Ascending aorta (tissue), 2 donors: ENCODE results near the gene PTPRCAP. TPM values are rescaled to one million over a fixed set of nuclear protein-coding genes. Genes with fewer than 3 reads are reported as not detected.

ENCODE experiments used
- DNase-seq, 2 donors: peaks; one replicate each; pipeline ENCODE4 v3.0.0-alpha.2; 2019; ENCODE audit warnings: low spot score in 2 of 2
- H3K27ac ChIP-seq, 2 donors: fragments of 200-600 bp; sonication (generic); one replicate each; pipeline ENCODE4 v1.5.1; 2016 to 2017; ENCODE audit warnings: mild to moderate bottlenecking in 1 of 2
- H3K27me3 ChIP-seq: fragments of 200-600 bp; sonication (generic); one replicate; pipeline ENCODE4 v1.5.1; 2017
- H3K36me3 ChIP-seq, 2 donors: fragments of 200-600 bp; sonication (generic); one replicate each; pipeline ENCODE4 v1.5.1; 2016
- H3K4me1 ChIP-seq, 2 donors: fragments of 200-600 bp; sonication (generic); one replicate each; pipeline ENCODE4 v1.5.1; 2016 to 2017; ENCODE audit warnings: mild to moderate bottlenecking in 1 of 2
- H3K4me3 ChIP-seq, 2 donors: fragments of 200-600 bp; sonication (generic); one replicate each; pipeline ENCODE4 v1.5.1; 2016 to 2017; ENCODE audit warnings: mild to moderate bottlenecking in 1 of 2
- H3K9me3 ChIP-seq, 2 donors: fragments of 200-600 bp; sonication (generic); one replicate each; pipeline ENCODE4 v1.5.1; 2016
- intact Hi-C: fragments of 100-400 bp; cut with DNase I; formaldehyde crosslinking; loops from one replicate; pipeline ENCODE4 v1.15.1; 2023
- total RNA-seq: library from RNA; depleted of rRNA; stranded (reverse); fragments of >200 nt; gene quantifications from one replicate; pipeline ENCODE4 v1.1.0, GENCODE V29; 2016
- TF ChIP-seq, protein P1 (sequence below), 3 experiments: fragments of 200-600 bp in 2 of 3; fragments of 450-650 bp in 1 of 3; sonication (generic) in 2 of 3; IDR thresholded peaks; one replicate each; pipeline ENCODE4 v1.5.1; 2016 to 2019; ENCODE audit warnings: antibody characterized with exemption in 3 of 3, mild to moderate bottlenecking in 1 of 3, moderate library complexity in 1 of 3

The PTPRCAP gene
- total RNA-seq, 1 donor from 2014 or later = 26.6 TPM

DNA sequence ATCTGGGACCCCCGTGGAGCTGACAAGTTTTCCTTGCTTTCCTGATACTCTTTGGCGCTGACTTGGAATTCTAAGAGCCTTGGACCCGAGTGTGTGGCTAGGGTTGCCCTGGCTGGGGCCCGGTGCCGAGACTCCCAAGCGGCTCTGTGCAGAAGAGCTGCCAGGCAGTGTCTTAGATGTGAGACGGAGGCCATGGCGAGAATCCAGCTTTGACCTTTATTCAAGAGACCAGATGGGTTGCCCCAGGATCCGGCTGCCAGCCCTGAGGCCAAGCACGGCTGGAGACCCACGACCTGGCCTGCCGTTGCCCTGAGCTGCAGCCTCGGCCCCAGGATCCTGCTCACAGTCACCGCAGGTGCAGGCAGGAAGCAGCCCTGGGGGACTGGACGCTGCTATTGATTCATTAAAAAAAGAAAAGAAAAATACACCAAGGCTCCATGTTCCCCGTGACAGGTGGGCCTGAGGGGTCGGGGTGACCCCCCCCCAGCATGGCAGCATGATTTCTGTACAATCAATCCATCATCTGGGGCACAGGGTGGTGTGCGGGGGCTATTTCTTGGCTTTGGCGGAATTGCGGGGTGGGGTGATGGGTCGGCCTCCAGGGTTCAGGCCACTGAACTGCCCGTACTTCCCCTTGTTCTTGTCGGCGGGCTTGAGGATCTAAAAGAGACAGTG is 39.4 kb downstream of the PTPRCAP start:
- Histone ChIP-seq H3K27ac (no peak overlapping the region), H3K4me3 (no peak overlapping the region), H3K9me3 (no peaks in the 10 kb centered on the region), H3K27me3 (no peaks in the 10 kb centered on the region), H3K36me3 (peaks cover 28 to 38% of the 10 kb centered on the region in 2 donors), H3K4me1 (peaks cover 15 to 19% of the 10 kb centered on the region in 2 donors)
- intact Hi-C loops = no loop called here
- TF ChIP-seq, protein P1, sequence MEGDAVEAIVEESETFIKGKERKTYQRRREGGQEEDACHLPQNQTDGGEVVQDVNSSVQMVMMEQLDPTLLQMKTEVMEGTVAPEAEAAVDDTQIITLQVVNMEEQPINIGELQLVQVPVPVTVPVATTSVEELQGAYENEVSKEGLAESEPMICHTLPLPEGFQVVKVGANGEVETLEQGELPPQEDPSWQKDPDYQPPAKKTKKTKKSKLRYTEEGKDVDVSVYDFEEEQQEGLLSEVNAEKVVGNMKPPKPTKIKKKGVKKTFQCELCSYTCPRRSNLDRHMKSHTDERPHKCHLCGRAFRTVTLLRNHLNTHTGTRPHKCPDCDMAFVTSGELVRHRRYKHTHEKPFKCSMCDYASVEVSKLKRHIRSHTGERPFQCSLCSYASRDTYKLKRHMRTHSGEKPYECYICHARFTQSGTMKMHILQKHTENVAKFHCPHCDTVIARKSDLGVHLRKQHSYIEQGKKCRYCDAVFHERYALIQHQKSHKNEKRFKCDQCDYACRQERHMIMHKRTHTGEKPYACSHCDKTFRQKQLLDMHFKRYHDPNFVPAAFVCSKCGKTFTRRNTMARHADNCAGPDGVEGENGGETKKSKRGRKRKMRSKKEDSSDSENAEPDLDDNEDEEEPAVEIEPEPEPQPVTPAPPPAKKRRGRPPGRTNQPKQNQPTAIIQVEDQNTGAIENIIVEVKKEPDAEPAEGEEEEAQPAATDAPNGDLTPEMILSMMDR (IDR thresholded peaks at IDR 0.05) = no peak
- DNase-seq = no peak

DNA sequence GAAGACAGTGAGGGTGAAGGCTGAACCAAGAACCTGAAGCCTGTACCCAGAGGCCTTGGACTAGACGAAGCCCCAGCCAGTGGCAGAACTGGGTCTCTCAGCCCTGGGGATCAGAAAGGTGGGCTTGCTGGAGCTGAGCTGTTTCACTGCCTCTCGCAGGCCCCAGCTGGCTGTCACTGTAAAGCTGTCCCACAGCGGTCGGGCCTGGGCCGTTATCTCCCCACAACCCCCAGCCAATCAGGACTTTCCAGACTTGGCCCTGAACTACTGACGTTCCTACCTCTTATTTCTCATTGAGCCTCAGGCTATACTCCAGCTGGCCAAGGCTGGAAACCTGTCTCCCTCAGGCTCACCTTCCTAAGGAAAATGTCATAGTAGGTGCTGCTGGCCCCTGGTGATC is 39.9 kb downstream of the PTPRCAP start:
- H3K27me3 ChIP-seq = no peaks in the 10 kb centered on the region
- no peaks in the 10 kb centered on the region for H3K9me3 ChIP-seq
- TF ChIP-seq, protein P1 (IDR thresholded peaks at IDR 0.05) = no peak
- intact Hi-C loops = no loop called here
- peaks cover 28 to 38% of the 10 kb centered on the region in 2 donors for H3K36me3 ChIP-seq
- H3K4me3 ChIP-seq = no peak overlapping the region
- H3K27ac ChIP-seq = no peak overlapping the region
- DNase-seq = no peak
- H3K4me1 ChIP-seq = peaks cover 15 to 22% of the 10 kb centered on the region in 2 donors

DNA sequence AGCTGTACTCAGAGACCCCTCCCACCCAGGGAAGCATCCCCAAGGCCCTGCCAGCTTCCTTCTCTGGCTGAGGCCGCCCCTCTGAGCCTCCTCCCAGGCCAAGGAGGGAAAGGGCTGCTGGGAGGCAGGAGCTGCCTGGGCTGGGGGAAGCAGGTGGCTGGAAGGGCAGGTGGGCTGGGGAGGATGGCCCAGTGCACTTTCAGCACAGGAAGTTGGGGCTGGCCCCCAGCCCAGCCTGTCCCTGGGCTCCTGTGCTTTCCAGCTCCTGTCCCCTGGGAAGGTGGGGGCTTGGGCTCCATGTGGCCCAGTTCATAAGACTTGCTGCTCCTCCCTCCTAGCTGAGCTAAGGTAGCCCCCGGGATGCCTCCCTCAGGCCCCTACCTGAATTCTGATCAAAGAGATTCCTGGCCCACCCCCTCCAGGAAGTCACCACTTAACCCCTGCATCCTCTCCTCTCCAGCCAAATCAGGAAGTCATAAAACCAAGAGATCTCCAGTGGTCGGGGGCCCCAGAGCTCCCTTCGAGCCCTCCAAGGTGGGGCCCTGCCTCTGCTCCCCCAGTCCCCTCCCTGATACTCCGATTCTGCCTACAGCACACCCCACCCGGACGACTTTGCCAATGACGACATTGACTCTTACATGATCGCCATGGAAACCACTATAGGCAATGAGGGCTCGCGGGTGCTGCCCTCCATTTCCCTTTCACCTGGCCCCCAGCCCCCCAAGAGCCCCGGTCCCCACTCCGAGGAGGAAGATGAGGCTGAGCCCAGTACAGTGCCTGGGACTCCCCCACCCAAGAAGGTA is 40.7 kb downstream of the PTPRCAP start:
- intact Hi-C loops = no loop called here
- H3K36me3 ChIP-seq = peaks cover 28 to 38% of the 10 kb centered on the region in 2 donors
- H3K9me3 ChIP-seq = no peaks in the 10 kb centered on the region
- H3K27me3 ChIP-seq = no peaks in the 10 kb centered on the region
- DNase-seq = no peak
- peaks cover 15 to 19% of the 10 kb centered on the region in 2 donors for H3K4me1 ChIP-seq
- H3K4me3 ChIP-seq = no peak overlapping the region
- peak overlapping the region in 1 of 2 donors; percentile 22 for H3K27ac ChIP-seq
- TF ChIP-seq, protein P1 (IDR thresholded peaks at IDR 0.05) = no peak

DNA sequence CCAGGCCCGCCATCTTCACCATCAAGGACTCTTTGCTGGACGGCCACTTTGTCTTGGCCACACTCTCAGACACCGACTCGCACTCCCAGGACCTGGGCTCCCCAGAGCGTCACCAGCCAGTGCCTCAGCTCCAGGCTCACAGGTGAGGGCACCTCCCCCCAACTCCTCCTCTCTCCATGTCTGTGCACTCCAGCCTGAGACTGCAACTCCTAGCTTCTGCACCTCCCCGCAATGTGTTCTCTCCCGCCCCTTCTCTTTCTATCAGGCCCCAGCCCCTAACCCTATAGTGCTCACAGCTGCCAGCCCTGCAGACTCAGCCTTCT is 41.3 kb downstream of the PTPRCAP start:
- Histone ChIP-seq H3K27me3 (no peaks in the 10 kb centered on the region), H3K4me1 (peaks cover 15 to 21% of the 10 kb centered on the region in 2 donors), H3K36me3 (peaks cover 28 to 38% of the 10 kb centered on the region in 2 donors), H3K9me3 (no peaks in the 10 kb centered on the region), H3K27ac (peak overlapping the region in 1 of 2 donors; percentile 22), H3K4me3 (no peak overlapping the region)
- intact Hi-C loops = no loop called here
- no peak for DNase-seq
- TF ChIP-seq, protein P1 (IDR thresholded peaks at IDR 0.05) = no peak

DNA sequence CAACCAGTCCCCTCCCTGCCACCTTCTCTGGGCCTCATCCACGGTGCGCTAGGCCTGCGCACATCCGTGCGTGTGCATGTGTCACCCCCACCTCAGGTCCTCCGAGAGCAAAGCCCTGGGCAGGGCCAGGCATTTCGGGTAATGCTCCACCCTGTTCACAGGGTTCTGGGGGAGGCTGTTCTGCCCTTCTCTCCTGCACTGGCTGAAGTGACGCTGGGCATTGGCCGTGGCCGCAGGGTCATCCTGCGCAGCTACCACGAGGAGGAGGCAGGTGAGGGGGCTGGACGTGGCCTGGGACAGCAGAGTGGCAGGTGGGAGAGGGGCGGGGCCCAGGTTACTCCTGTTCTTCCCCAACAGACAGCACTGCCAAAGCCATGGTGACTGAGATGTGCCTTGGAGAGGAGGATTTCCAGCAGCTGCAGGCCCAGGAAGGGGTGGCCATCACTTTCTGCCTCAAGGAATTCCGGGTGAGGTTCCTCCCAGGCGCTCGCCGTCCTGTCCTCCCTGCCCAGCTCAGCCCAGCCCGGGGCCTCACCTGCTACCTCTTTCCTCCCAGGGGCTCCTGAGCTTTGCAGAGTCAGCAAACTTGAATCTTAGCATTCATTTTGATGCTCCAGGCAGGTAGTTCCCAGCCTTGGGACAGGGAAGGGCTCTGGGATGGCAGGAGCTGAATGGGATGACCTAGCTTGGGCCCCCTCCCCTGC is 41.8 kb downstream of the PTPRCAP start:
- Histone ChIP-seq H3K27me3 (no peaks in the 10 kb centered on the region), H3K36me3 (peaks cover 28 to 38% of the 10 kb centered on the region in 2 donors), H3K4me3 (no peak overlapping the region), H3K27ac (no peak overlapping the region), H3K9me3 (no peaks in the 10 kb centered on the region), H3K4me1 (peaks cover 15 to 24% of the 10 kb centered on the region in 2 donors)
- DNase-seq = no peak
- TF ChIP-seq, protein P1 (IDR thresholded peaks at IDR 0.05) = no peak
- intact Hi-C loops = no loop called here
